ENCODE results near the gene L3MBTL1.

The L3MBTL1 gene

GRCh38 chr20:43536041-43536816, 28.7 kb downstream of the L3MBTL1 start:
- no peak for DNase-seq

GRCh38 chr20:43536817-43537440, 29.4 kb downstream of the L3MBTL1 start:
- DNase-seq = no peak

- DNase-seq = peak; percentile 28
Measured at GRCh38 chr20:43537921-43538877, 30.7 kb downstream of the L3MBTL1 start.

- DNase-seq = no peak
Measured at GRCh38 chr20:43538878-43539700, 31.6 kb downstream of the L3MBTL1 start.

GRCh38 chr20:43539975-43540672, 32.6 kb downstream of the L3MBTL1 start:
- no peak for DNase-seq

- DNase-seq = no peak
Measured at GRCh38 chr20:43540673-43541060, 33.2 kb downstream of the L3MBTL1 start.

- no peak for DNase-seq
Measured at GRCh38 chr20:43541214-43541613, 33.7 kb downstream of the L3MBTL1 start.

GRCh38 chr20:43542161-43542560, 34.7 kb downstream of the L3MBTL1 start:
- no peak for DNase-seq

GRCh38 chr20:43542674-43543073, 35.2 kb downstream of the L3MBTL1 start:
- no peak for DNase-seq

- no peak for DNase-seq
Measured at GRCh38 chr20:43543138-43543537, 35.6 kb downstream of the L3MBTL1 start.

GRCh38 chr20:43544501-43544900, 37.0 kb downstream of the L3MBTL1 start:
- DNase-seq = no peak

GRCh38 chr20:43545837-43546578, 38.5 kb downstream of the L3MBTL1 start:
- DNase-seq = no peak

- DNase-seq = no peak
Measured at GRCh38 chr20:43548273-43548880, 40.9 kb downstream of the L3MBTL1 start.

- no peak for DNase-seq
Measured at GRCh38 chr20:43549416-43550065, 42.0 kb downstream of the L3MBTL1 start.

- DNase-seq = no peak
Measured at GRCh38 chr20:43550456-43550855, 43.0 kb downstream of the L3MBTL1 start.

- DNase-seq = no peak
Measured at GRCh38 chr20:43554369-43554768, 46.9 kb downstream of the L3MBTL1 start.

GRCh38 chr20:43558412-43559146, 51.1 kb downstream of the L3MBTL1 start, which contains the start of gene SGK2:
Gene SGK2, plus strand, starts transcription at chr20:43559027. Its CDS starts 7,469 bp downstream, at chr20:43566496.
- no peak for DNase-seq

- DNase-seq = no peak
Measured at GRCh38 chr20:43559147-43559987, 51.9 kb downstream of the L3MBTL1 start.
